Measurements from ENCODE around the gene FUT1.
"Not testable (repeated sequence)": the region's sequence is repeated elsewhere in the genome, so short reads cannot be mapped to it uniquely, and the experiment has no call there.

The FUT1 gene

GRCh38 chr19:48752496-48753365 is at the start of gene FUT1:
Gene FUT1, minus strand, starts transcription at chr19:48752641. Its CDS starts 1,360 bp downstream, at chr19:48751281.
- peak; percentile 78 for FAIRE-seq
- peak; percentile 71 for DNase-seq (ENCODE audit: insufficient read length, low spot score)

GRCh38 chr19:48799358-48800300 is 47.2 kb upstream of the FUT1 start:
- FAIRE-seq: no peak
- DNase-seq (ENCODE audit: insufficient read length, low spot score): no peak

- FAIRE-seq: no peak
- peak; percentile 66 for DNase-seq (ENCODE audit: insufficient read length, low spot score)
Observed at GRCh38 chr19:48798937-48799336, 46.5 kb upstream of the FUT1 start.

- FAIRE-seq: no peak
- DNase-seq (ENCODE audit: insufficient read length, low spot score): no peak
Observed at GRCh38 chr19:48797103-48797502, 44.7 kb upstream of the FUT1 start.

- no peak for FAIRE-seq
- DNase-seq (ENCODE audit: insufficient read length, low spot score): no peak
Observed at GRCh38 chr19:48796298-48797083, 44.0 kb upstream of the FUT1 start.

GRCh38 chr19:48795685-48796070 is 43.2 kb upstream of the FUT1 start:
- FAIRE-seq (no peak), DNase-seq (ENCODE audit: insufficient read length, low spot score) (no peak)

- DNase-seq (ENCODE audit: insufficient read length, low spot score): peak; percentile 89
- FAIRE-seq: peak; percentile 96
Observed at GRCh38 chr19:48795055-48795684, 42.7 kb upstream of the FUT1 start.

GRCh38 chr19:48794291-48794690 is 41.9 kb upstream of the FUT1 start:
- DNase-seq (ENCODE audit: insufficient read length, low spot score): no peak

GRCh38 chr19:48793271-48793670 is 40.8 kb upstream of the FUT1 start:
- FAIRE-seq: no peak
- no peak for DNase-seq (ENCODE audit: insufficient read length, low spot score)

More at GRCh38 chr19:48794291-48794690, 41.9 kb upstream of the FUT1 start:
- FAIRE-seq: no peak

- not testable (repeated sequence) for DNase-seq (ENCODE audit: insufficient read length, low spot score); FAIRE-seq
Observed at GRCh38 chr19:48787331-48787730, 34.9 kb upstream of the FUT1 start.

- FAIRE-seq; DNase-seq (ENCODE audit: insufficient read length, low spot score): not testable (repeated sequence)
Observed at GRCh38 chr19:48786422-48786821, 34.0 kb upstream of the FUT1 start.

- DNase-seq (ENCODE audit: insufficient read length, low spot score): no peak
- no peak for FAIRE-seq
Observed at GRCh38 chr19:48784527-48784926, 32.1 kb upstream of the FUT1 start.

GRCh38 chr19:48780631-48781391 is 28.4 kb upstream of the FUT1 start:
- no peak for DNase-seq (ENCODE audit: insufficient read length, low spot score)
- FAIRE-seq: peak; percentile 20

- DNase-seq (ENCODE audit: insufficient read length, low spot score): no peak
Observed at GRCh38 chr19:48779636-48780035, 27.2 kb upstream of the FUT1 start.

GRCh38 chr19:48777720-48778119 is 25.3 kb upstream of the FUT1 start:
- FAIRE-seq: no peak
- no peak for DNase-seq (ENCODE audit: insufficient read length, low spot score)

More at GRCh38 chr19:48779636-48780035, 27.2 kb upstream of the FUT1 start:
- FAIRE-seq: no peak

GRCh38 chr19:48777139-48777538 is 24.7 kb upstream of the FUT1 start:
- DNase-seq (ENCODE audit: insufficient read length, low spot score) (no peak), FAIRE-seq (no peak)

GRCh38 chr19:48772503-48772953 is 20.1 kb upstream of the FUT1 start:
- FAIRE-seq: no peak
- DNase-seq (ENCODE audit: insufficient read length, low spot score): no peak

- FAIRE-seq (no peak), DNase-seq (ENCODE audit: insufficient read length, low spot score) (no peak)
Observed at GRCh38 chr19:48770734-48771472, 18.5 kb upstream of the FUT1 start.

Measured in HTR-8/SVneo (cell line).